Right atrium auricular region (tissue), 2 donors: ENCODE measurements around the gene NACA. TPM values are rescaled to one million over a fixed set of nuclear protein-coding genes. Genes with fewer than 3 reads are reported as not detected.

Experiments used
- DNase-seq: peaks from one replicate; pipeline ENCODE4 v3.0.0-alpha.2; 2019; ENCODE audit warnings: low spot score
- H3K27ac ChIP-seq, 2 donors: fragments of 200-600 bp; sonication (generic); 1 replicate in 1 of 2; 2 replicates in 1 of 2; pipeline ENCODE4 v1.5.1; 2016 to 2019
- H3K27me3 ChIP-seq, 2 donors: fragments of 200-600 bp; sonication (generic); one replicate each; pipeline versions ENCODE4 v1.5.1 to v1.6.0; 2017 to 2019
- H3K36me3 ChIP-seq: fragments of 200-600 bp; sonication (generic); one replicate; pipeline ENCODE4 v1.5.1; 2016
- H3K4me1 ChIP-seq, 2 donors: fragments of 200-600 bp; sonication (generic); one replicate each; pipeline versions ENCODE4 v1.5.1 to v1.6.0; 2017 to 2019
- H3K4me3 ChIP-seq, 2 donors: fragments of 200-600 bp; sonication (generic); 1 replicate in 1 of 2; 2 replicates in 1 of 2; pipeline ENCODE4 v1.5.1; 2017 to 2019; ENCODE audit warnings: mild to moderate bottlenecking in 1 of 2, moderate library complexity in 1 of 2
- H3K9me3 ChIP-seq, 2 donors: fragments of 200-600 bp; sonication (generic); one replicate each; pipeline ENCODE4 v1.5.1; 2019
- total RNA-seq, 2 donors: library from RNA; depleted of rRNA; stranded (reverse); fragments of >200 nt; gene quantifications; one replicate each; pipeline ENCODE4 v1.1.0, GENCODE V29; 2016
- TF ChIP-seq, protein P1 (sequence below), 2 donors: fragments of 200-600 bp; sonication (generic); IDR thresholded peaks; one replicate each; pipeline ENCODE4 v1.5.1; 2019; ENCODE audit warnings: antibody characterized with exemption in 2 of 2

The NACA gene
- total RNA-seq, 2 donors from 2014 or later = 529 to 636 TPM

DNA sequence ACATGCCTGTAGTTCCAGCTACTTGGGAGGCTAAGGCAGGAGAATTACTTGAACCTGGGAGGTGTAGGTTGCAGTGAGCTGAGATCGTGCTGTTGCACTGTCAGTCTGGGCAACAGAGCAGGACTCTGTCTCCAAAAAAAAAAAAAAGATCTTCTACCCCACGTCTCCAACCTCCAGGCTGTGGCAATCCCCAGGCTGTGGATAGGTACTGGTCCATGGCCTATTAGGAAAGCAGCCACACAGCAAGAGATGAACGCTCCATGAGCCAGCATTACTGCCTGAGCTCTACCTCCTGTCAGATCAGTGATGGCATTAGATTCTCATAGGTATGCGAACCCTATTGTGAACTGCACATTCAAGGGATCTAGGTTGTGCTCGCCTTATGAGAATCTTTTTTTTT lies 30.9 kb downstream of the NACA start:
- Histone ChIP-seq H3K36me3 (no peaks in the 10 kb centered on the region), H3K27ac (no peak overlapping the region), H3K4me3 (no peak overlapping the region), H3K27me3 (no peaks in the 10 kb centered on the region), H3K9me3 (no peaks in the 10 kb centered on the region), H3K4me1 (peaks cover 0 to 2% of the 10 kb centered on the region in 2 donors)
- TF ChIP-seq, protein P1, sequence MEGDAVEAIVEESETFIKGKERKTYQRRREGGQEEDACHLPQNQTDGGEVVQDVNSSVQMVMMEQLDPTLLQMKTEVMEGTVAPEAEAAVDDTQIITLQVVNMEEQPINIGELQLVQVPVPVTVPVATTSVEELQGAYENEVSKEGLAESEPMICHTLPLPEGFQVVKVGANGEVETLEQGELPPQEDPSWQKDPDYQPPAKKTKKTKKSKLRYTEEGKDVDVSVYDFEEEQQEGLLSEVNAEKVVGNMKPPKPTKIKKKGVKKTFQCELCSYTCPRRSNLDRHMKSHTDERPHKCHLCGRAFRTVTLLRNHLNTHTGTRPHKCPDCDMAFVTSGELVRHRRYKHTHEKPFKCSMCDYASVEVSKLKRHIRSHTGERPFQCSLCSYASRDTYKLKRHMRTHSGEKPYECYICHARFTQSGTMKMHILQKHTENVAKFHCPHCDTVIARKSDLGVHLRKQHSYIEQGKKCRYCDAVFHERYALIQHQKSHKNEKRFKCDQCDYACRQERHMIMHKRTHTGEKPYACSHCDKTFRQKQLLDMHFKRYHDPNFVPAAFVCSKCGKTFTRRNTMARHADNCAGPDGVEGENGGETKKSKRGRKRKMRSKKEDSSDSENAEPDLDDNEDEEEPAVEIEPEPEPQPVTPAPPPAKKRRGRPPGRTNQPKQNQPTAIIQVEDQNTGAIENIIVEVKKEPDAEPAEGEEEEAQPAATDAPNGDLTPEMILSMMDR (IDR thresholded peaks at IDR 0.05) = no peak
- DNase-seq = no peak

DNA sequence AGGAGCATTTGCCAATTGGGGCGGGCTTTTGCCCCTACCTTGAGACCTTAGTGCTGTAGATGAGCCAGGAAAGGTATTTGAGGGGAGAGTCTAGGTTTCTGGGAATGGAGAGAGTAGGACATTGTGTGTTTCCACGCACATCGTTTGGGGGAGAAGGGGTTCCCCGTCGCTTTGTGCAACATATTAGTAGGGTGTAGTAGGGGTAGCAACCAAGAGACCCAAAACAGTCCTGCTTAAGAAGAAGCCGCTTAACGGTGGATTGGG lies 36.3 kb downstream of the NACA start:
- TF ChIP-seq, protein P1 (IDR thresholded peaks at IDR 0.05) = no peak
- no peak for DNase-seq
- H3K9me3 ChIP-seq = no peaks in the 10 kb centered on the region
- no peaks in the 10 kb centered on the region for H3K36me3 ChIP-seq
- H3K4me1 ChIP-seq = peaks cover 0 to 28% of the 10 kb centered on the region in 2 donors
- peak overlapping the region; percentile 88 for H3K4me3 ChIP-seq
- peak overlapping the region; percentile 99 to 100 for H3K27ac ChIP-seq
- H3K27me3 ChIP-seq = no peaks in the 10 kb centered on the region

DNA sequence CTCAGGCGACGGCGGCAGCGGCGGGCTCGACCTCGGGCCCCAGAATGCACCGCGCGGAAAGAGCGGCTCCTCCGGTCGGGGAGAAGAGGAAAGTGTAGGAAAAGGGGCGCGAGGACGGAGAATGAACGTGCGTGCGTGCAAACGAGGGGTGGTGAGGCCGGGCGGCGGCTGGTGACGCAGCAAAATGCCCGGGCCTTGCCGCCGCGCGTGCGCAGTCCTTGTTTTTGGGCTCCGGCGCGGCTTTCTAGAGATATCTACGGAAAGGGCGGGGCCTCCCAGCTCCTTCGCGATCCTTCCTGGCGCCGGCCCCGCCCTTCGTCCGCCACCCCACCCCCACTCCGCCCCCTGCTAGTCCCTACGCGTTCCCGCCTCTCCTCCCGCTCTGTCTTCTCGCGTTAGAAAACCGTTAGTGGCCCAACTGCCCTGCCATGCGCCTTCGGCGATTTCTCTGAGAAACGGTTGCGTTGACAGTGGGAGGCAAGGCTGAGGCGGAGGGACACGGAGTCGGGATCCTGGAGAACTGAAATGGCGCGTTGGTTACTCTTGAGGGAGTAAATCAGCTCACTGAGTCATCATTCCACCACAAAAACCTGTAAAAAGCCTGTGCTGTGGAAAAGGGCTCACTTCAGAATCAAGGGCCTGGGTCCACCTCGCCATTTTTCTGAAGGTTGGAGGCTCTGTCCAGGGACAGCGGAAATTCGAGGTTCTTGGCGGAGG lies 36.8 kb downstream of the NACA start, which contains the start of gene PTGES3:
PTGES3 (minus strand) TSS at position 156 of the 717 bp plus-strand sequence. CDS start 285 bp downstream, outside the sequence.
- H3K36me3 ChIP-seq = no peaks in the 10 kb centered on the region

DNA sequence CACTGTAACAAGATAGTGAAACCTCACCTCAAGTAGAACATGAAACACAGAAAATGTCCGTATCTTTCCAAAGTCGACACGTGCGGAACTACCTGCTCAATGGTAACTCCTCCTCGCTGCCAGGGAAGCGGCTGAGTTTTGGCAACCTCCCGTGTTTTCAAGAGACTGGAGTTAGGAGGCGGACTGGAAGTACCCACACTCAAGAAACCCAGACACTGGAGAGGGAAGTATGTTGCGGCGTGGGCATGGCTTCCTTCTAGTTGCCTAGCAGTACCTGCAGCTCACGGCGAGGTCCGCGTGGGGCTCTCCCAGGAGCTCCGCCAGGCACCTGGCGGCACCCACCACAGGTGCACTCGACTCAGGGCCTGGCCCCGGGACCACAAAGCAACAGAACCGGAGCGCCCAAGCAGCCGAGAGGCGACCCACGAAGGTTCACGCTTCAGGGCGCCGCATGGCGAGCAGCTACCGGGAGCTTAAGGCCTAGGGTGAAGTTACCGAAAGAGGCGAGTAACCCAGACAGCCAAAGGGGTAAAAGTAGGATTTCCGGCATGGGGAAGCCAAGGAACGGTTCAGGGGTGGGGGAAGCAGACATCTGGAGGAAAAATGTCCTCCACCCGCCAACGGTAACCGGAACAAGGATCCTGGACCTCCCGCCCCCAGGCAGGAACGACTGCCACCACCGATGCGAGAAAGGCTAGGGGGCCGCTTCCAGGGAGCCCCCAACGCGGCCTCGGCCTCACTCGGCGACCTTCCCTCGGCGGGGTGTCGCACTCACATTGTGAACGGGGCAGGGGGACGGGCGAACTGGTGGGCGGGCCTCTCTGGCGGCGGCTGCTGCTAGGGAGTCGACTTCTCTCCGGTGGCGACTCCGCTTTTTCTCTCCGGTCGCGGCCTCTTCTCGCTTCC lies 37.6 kb downstream of the NACA start:
- no peaks in the 10 kb centered on the region for H3K9me3 ChIP-seq
- DNase-seq = peak; percentile 71
- peak overlapping the region; percentile 88 for H3K4me3 ChIP-seq
- H3K36me3 ChIP-seq = no peaks in the 10 kb centered on the region
- H3K27me3 ChIP-seq = no peaks in the 10 kb centered on the region
- TF ChIP-seq, protein P1 (IDR thresholded peaks at IDR 0.05) = no peak
- peak overlapping the region; percentile 99 to 100 for H3K27ac ChIP-seq
- H3K4me1 ChIP-seq = peaks cover 0 to 38% of the 10 kb centered on the region in 2 donors

More for the DNA sequence above, 36.8 kb downstream of the NACA start, which contains the start of gene PTGES3:
- peak within 1 kb of the TSS; percentile 99 to 100 for H3K27ac ChIP-seq
- no peaks in the 10 kb centered on the region for H3K27me3 ChIP-seq
- peak within 1 kb of the TSS; percentile 88 for H3K4me3 ChIP-seq
- peak; percentile 97 for DNase-seq
- TF ChIP-seq, protein P1 (IDR thresholded peaks at IDR 0.05) = no peak
- H3K9me3 ChIP-seq = no peaks in the 10 kb centered on the region
- peaks cover 0 to 31% of the 10 kb centered on the region in 2 donors for H3K4me1 ChIP-seq

- Histone ChIP-seq H3K27me3 (no peaks in the 10 kb centered on the region), H3K4me3 (peak overlapping the region; percentile 7 to 10), H3K9me3 (no peaks in the 10 kb centered on the region), H3K27ac (peak overlapping the region; percentile 18 to 53), H3K4me1 (peaks cover 0 to 53% of the 10 kb centered on the region in 2 donors), H3K36me3 (peaks cover 4% of the 10 kb centered on the region)
- peak; percentile 9 for DNase-seq
- TF ChIP-seq, protein P1 (IDR thresholded peaks at IDR 0.05) = no peak
Observed at GRCh38 chr12:56684745-56685359, 40.2 kb downstream of the NACA start.
